A673 (cell line): ENCODE results near the gene RELN.

Experiments
- EZH2 ChIP-seq: fragments of 200-600 bp; sonication (generic); IDR thresholded peaks from 2 replicates; pipeline ENCODE4 v1.6.1; 2017; ENCODE audit warnings: borderline replicate concordance, low read depth, mild to moderate bottlenecking, mixed read lengths, antibody characterized with exemption, low read length; ENCODE audit not compliant: poor library complexity, severe bottlenecking
- TF ChIP-seq, protein P1 (sequence below): fragments of 300-800, 200-600 bp; sonication (generic); conservative IDR thresholded peaks from 2 replicates; pipeline ENCODE4 v1.5.1; 2017; ENCODE audit warnings: low read depth, mild to moderate bottlenecking, antibody characterized with exemption, low read length, moderate library complexity, mixed read lengths

DNA sequence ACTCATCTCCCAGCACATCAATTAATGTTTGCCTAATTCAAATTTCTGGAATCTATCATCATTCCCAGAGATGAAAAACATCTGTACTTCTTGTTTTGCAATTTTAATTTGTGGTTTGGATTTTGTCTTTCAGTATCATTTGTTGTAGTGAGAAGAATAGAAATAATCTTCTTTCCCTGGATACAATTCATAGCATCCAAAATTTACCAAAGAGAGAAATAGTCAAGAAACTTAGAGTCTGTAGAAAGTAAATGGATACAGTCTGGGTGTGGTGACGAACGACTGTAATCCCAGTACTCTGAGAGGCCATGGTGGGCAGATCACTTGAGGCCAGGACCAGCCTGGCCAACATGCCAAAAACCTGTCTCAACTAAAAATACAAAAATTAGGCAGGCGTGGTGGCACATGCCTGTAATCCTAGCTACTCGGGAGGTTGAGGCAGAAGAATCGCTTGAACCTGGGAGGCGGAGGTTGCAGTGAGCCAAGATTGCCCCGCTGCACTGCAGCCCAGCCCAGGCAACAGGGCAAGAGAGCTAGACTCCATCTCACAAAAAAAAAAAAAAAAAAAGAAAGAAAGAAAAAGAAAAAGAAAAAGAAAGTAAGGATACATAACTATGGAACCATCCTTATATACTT is 193.0 kb downstream of the RELN start:
- TF ChIP-seq, protein P1, sequence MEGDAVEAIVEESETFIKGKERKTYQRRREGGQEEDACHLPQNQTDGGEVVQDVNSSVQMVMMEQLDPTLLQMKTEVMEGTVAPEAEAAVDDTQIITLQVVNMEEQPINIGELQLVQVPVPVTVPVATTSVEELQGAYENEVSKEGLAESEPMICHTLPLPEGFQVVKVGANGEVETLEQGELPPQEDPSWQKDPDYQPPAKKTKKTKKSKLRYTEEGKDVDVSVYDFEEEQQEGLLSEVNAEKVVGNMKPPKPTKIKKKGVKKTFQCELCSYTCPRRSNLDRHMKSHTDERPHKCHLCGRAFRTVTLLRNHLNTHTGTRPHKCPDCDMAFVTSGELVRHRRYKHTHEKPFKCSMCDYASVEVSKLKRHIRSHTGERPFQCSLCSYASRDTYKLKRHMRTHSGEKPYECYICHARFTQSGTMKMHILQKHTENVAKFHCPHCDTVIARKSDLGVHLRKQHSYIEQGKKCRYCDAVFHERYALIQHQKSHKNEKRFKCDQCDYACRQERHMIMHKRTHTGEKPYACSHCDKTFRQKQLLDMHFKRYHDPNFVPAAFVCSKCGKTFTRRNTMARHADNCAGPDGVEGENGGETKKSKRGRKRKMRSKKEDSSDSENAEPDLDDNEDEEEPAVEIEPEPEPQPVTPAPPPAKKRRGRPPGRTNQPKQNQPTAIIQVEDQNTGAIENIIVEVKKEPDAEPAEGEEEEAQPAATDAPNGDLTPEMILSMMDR = no peak
- TF ChIP-seq EZH2 = no peak
